LNCaP clone FGC (cell line): Measurements from ENCODE around the gene MYO15A.

Source experiments
- DNase-seq: peaks from one replicate; pipeline ENCODE4 v3.0.0-alpha.2; 2011; ENCODE audit warnings: low read depth
- H3K4me3 ChIP-seq: 2 replicates; pipeline ENCODE4 v1.5.1; 2011; ENCODE audit warnings: mild to moderate bottlenecking, low read depth, low read length, control low read depth
- TF ChIP-seq, protein P1 (sequence below): IDR thresholded peaks from 2 replicates; pipeline ENCODE4 v1.5.1; 2012; ENCODE audit warnings: mild to moderate bottlenecking; ENCODE audit not compliant: control insufficient read depth, insufficient read depth; ENCODE audit errors: extremely low read depth

The MYO15A gene

DNA sequence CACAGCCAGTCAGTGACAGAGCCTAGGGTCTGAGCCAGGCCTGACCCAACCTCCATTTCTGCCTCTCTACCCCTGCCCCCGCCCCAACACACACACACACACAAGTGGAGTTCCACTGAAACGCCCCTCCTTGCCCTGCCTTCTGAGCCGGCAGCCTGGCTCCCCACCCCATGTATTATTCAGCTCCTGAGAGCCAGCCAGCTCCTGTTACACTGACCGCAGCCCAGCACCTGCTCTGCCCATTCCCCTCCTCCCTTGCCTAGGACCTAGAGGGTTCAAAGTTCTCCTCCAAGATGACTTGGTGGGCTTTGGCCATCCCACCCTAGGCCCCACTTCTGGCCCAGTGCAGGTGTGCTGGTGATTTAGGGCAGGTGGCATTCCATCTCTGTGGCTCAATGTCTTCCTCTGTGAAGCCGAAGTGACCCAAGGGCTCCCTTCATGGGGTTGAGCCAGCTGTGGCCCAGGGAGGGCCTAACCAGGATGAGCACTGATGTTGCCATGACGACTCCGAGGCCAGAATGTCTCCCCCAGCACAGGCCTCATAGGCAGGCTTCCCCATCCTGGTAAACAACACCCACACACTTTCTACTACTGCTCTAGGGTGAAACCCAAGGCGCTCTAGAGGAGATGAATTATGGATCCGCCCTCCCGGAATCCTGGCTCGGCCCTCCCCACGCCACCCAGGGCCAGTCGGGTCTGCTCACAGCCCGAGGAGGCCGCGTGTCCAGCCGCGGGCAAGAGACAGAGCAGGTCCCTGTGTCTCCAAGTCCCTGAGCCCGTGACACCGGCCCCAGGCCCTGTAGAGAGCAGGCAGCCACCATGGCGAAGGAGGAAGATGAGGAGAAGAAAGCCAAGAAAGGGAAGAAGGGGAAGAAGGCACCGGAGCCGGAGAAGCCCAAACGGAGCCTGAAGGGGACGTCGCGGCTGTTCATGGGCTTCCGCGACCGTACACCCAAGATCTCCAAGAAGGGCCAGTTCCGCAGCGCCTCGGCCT is 9.7 kb downstream of the MYO15A start:
- TF ChIP-seq, protein P1, sequence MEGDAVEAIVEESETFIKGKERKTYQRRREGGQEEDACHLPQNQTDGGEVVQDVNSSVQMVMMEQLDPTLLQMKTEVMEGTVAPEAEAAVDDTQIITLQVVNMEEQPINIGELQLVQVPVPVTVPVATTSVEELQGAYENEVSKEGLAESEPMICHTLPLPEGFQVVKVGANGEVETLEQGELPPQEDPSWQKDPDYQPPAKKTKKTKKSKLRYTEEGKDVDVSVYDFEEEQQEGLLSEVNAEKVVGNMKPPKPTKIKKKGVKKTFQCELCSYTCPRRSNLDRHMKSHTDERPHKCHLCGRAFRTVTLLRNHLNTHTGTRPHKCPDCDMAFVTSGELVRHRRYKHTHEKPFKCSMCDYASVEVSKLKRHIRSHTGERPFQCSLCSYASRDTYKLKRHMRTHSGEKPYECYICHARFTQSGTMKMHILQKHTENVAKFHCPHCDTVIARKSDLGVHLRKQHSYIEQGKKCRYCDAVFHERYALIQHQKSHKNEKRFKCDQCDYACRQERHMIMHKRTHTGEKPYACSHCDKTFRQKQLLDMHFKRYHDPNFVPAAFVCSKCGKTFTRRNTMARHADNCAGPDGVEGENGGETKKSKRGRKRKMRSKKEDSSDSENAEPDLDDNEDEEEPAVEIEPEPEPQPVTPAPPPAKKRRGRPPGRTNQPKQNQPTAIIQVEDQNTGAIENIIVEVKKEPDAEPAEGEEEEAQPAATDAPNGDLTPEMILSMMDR, result no peak
- no peak for DNase-seq
- no peak overlapping the region for H3K4me3 ChIP-seq

DNA sequence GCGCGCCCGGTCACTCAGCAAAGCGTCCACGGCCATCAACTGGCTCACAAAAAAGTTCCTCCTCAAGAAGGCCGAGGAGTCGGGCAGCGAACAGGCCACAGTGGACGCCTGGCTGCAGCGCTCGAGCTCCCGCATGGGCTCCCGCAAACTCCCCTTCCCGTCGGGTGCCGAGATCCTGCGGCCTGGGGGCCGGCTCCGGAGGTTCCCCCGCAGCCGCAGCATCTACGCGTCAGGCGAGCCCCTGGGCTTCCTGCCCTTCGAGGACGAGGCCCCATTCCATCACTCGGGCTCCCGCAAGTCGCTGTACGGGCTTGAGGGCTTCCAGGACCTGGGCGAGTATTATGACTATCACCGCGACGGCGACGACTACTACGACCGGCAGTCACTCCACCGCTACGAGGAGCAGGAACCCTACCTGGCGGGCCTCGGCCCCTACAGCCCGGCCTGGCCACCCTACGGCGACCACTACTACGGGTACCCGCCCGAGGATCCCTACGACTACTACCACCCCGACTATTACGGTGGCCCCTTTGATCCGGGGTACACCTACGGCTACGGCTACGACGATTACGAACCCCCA is 10.7 kb downstream of the MYO15A start:
- no peak for DNase-seq
- no peak overlapping the region for H3K4me3 ChIP-seq
- TF ChIP-seq, protein P1, result no peak

DNA sequence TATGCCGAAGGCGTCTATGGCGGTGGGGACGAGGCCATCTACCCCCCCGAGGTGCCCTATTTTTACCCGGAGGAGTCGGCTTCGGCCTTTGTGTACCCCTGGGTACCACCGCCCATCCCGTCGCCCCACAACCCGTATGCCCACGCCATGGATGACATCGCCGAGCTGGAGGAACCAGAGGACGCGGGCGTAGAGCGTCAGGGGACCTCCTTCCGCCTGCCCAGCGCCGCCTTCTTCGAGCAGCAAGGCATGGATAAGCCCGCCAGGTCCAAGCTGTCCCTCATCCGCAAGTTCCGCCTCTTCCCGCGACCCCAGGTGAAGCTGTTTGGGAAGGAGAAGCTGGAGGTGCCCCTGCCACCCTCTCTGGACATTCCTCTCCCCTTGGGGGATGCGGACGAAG is 11.4 kb downstream of the MYO15A start:
- no peak for DNase-seq
- TF ChIP-seq, protein P1, result no peak
- H3K4me3 ChIP-seq, result no peak overlapping the region

DNA sequence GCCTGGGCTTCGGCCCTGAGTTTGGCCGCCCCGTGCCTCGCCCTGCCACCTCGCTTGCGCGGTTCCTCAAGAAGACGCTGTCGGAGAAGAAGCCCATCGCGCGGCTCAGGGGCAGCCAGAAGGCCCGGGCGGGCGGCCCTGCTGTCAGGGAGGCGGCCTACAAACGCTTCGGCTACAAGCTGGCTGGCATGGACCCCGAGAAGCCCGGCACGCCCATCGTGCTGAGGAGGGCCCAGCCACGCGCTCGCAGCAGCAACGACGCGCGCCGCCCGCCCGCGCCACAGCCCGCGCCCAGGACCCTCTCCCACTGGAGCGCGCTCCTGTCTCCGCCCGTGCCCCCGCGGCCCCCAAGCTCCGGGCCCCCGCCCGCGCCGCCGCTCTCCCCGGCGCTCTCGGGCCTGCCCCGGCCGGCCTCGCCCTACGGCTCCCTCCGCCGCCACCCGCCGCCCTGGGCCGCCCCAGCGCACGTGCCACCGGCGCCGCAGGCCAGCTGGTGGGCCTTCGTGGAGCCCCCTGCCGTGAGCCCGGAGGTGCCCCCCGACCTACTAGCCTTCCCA is 12.0 kb downstream of the MYO15A start:
- TF ChIP-seq, protein P1, result no peak
- H3K4me3 ChIP-seq, result no peak overlapping the region
- no peak for DNase-seq

DNA sequence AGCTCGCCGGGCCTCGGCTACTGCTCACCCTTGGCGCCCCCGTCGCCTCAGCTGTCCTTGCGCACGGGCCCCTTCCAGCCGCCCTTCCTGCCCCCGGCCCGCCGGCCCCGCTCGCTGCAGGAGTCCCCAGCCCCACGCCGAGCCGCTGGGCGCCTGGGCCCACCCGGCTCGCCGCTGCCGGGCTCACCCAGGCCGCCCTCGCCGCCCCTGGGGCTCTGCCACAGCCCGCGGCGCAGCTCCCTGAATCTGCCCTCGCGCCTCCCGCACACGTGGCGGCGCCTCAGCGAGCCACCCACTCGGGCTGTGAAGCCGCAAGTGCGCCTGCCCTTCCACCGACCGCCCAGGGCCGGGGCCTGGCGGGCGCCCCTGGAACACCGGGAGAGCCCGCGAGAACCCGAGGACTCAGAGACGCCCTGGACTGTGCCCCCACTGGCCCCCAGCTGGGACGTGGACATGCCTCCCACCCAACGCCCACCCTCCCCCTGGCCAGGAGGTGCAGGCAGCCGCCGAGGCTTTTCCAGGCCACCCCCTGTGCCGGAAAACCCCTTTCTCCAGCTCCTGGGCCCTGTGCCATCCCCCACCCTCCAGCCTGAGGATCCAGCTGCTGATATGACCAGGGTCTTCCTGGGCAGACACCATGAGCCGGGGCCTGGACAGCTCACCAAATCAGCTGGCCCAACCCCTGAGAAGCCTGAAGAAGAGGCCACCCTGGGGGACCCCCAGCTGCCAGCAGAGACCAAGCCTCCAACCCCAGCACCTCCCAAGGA is 12.8 kb downstream of the MYO15A start:
- DNase-seq, result no peak
- TF ChIP-seq, protein P1, result no peak
- H3K4me3 ChIP-seq, result no peak overlapping the region

DNA sequence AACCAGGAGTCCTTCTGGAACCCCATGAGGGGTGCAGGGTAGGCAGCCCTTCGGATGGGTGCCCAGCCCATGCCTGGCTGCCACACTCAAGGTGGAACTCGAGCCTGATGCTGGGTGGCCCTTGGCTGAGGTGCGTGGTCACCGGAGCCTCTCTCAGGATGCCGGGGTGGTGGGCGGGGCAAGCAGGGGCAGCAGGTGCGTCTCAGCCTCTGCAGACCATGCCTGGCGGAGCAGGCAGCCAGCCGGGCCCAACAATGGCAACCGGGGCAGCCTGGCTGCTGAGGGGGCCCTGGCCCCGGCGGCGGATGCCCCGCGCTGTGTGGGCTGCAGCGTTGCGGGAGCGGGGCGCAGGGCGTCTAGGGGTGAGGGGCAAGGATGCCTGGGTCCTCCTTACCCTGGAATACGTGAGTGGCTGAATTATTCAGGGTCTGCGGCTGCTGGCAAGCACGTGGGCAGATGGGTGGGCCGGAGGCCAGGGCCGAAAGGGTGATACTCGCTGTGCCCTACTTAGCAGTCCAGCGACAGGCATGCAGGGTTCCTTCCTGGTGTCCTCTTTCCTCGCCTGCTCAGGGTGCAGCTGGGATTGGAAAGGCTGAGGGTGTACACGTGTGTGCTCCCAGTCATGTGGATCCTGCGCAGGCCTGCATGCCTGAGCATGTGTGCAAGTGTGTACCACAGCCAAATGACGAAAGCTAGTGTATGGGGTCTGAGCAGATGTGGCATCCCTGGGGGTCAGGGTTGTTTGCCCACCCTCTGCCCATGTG is 14.6 kb downstream of the MYO15A start:
- no peak for DNase-seq
- TF ChIP-seq, protein P1, result no peak
- no peak overlapping the region for H3K4me3 ChIP-seq
